DMS53 treated with DMSO at 0.1 percent for 48 hours (cell line): ENCODE results near the gene KCNK2.
"Not testable (repeated sequence)": the region's sequence is repeated elsewhere in the genome, so short reads cannot be mapped to it uniquely, and the experiment has no call there.

Source experiments
- DNase-seq: peaks from one replicate; lab custom pipeline; 2025; ENCODE audit not compliant: unreplicated experiment; lab: John Stamatoyannopoulos, UW

KCNK2 gene

GRCh38 chr1:215151841-215152549, 69.5 kb downstream of the KCNK2 start:
- no peak for DNase-seq

- no peak for DNase-seq
These were observed 73.7 kb downstream of the KCNK2 start for GRCh38 chr1:215156232-215156631.

- DNase-seq: no peak
These were observed 77.8 kb downstream of the KCNK2 start for GRCh38 chr1:215160351-215160750.

- DNase-seq: not testable (repeated sequence)
These were observed 80.6 kb downstream of the KCNK2 start for GRCh38 chr1:215163144-215163543.

- no peak for DNase-seq
These were observed 84.3 kb downstream of the KCNK2 start for GRCh38 chr1:215166886-215167285.

- no peak for DNase-seq
These were observed 99.0 kb downstream of the KCNK2 start for GRCh38 chr1:215181518-215181917.

GRCh38 chr1:215185067-215185620, 102.6 kb downstream of the KCNK2 start:
- no peak for DNase-seq

GRCh38 chr1:215188302-215188950, 105.9 kb downstream of the KCNK2 start:
- DNase-seq: no peak

GRCh38 chr1:215192306-215192705, 109.8 kb downstream of the KCNK2 start:
- DNase-seq: no peak

GRCh38 chr1:215198021-215198420, 115.5 kb downstream of the KCNK2 start:
- no peak for DNase-seq

GRCh38 chr1:215200121-215200520, 117.6 kb downstream of the KCNK2 start:
- DNase-seq: no peak

- no peak for DNase-seq
These were observed 118.7 kb downstream of the KCNK2 start for GRCh38 chr1:215201283-215201682.

- no peak for DNase-seq
These were observed 120.3 kb downstream of the KCNK2 start for GRCh38 chr1:215202868-215203267.

GRCh38 chr1:215210167-215210566, 127.6 kb downstream of the KCNK2 start:
- no peak for DNase-seq

GRCh38 chr1:215215846-215216245, 133.3 kb downstream of the KCNK2 start:
- DNase-seq: no peak

GRCh38 chr1:215219372-215219771, 136.8 kb downstream of the KCNK2 start:
- no peak for DNase-seq

- no peak for DNase-seq
These were observed 137.8 kb downstream of the KCNK2 start for GRCh38 chr1:215220346-215220745.

- DNase-seq: no peak
These were observed 144.2 kb downstream of the KCNK2 start for GRCh38 chr1:215226757-215227156.

- DNase-seq: no peak
These were observed 145.7 kb downstream of the KCNK2 start for GRCh38 chr1:215228193-215228592.

- no peak for DNase-seq
These were observed 158.9 kb downstream of the KCNK2 start for GRCh38 chr1:215241451-215241850.

- no peak for DNase-seq
These were observed 161.0 kb downstream of the KCNK2 start for GRCh38 chr1:215243345-215244054.

GRCh38 chr1:215250913-215251312, 168.4 kb downstream of the KCNK2 start:
- no peak for DNase-seq
